NOMO-1 treated with dmso at 0.1 percent for 144 hours (cell line): Measurements from ENCODE around the gene RGS1.

Experiments used
- DNase-seq: peaks from one replicate; lab custom pipeline; 2025; ENCODE audit not compliant: unreplicated experiment; lab: John Stamatoyannopoulos, UW

Gene RGS1

GRCh38 chr1:192580351-192580962 is 4.9 kb downstream of the RGS1 start:
- peak; percentile 6 for DNase-seq

GRCh38 chr1:192581131-192581927 is 5.8 kb downstream of the RGS1 start:
- no peak for DNase-seq

- DNase-seq: no peak
Measured at GRCh38 chr1:192584866-192585265, 9.3 kb downstream of the RGS1 start.

GRCh38 chr1:192587386-192588266 is 12.1 kb downstream of the RGS1 start:
- no peak for DNase-seq

- no peak for DNase-seq
Measured at GRCh38 chr1:192588546-192588945, 13.0 kb downstream of the RGS1 start.

- DNase-seq: no peak
Measured at GRCh38 chr1:192589813-192590212, 14.2 kb downstream of the RGS1 start.

- no peak for DNase-seq
Measured at GRCh38 chr1:192592517-192592916, 16.9 kb downstream of the RGS1 start.

- no peak for DNase-seq
Measured at GRCh38 chr1:192592981-192593708, 17.6 kb downstream of the RGS1 start.

- no peak for DNase-seq
Measured at GRCh38 chr1:192595299-192595698, 19.7 kb downstream of the RGS1 start.

GRCh38 chr1:192598589-192598988 is 23.0 kb downstream of the RGS1 start:
- no peak for DNase-seq

GRCh38 chr1:192600275-192600674 is 24.7 kb downstream of the RGS1 start:
- DNase-seq: no peak

GRCh38 chr1:192601143-192601542 is 25.6 kb downstream of the RGS1 start:
- DNase-seq: no peak

- no peak for DNase-seq
Measured at GRCh38 chr1:192601567-192601966, 26.0 kb downstream of the RGS1 start.

GRCh38 chr1:192602757-192603156 is 27.2 kb downstream of the RGS1 start:
- no peak for DNase-seq

GRCh38 chr1:192603218-192603787 is 27.7 kb downstream of the RGS1 start:
- no peak for DNase-seq

GRCh38 chr1:192604979-192605620 is 29.5 kb downstream of the RGS1 start:
- peak; percentile 79 for DNase-seq

GRCh38 chr1:192608671-192609070 is 33.1 kb downstream of the RGS1 start:
- no peak for DNase-seq

- DNase-seq: peak; percentile 90
Measured at GRCh38 chr1:192609110-192610079, 33.8 kb downstream of the RGS1 start.
